HG03432 (cell line): Measurements from ENCODE around the gene PTCH2.
"Not testable (repeated sequence)": the region's sequence is repeated elsewhere in the genome, so short reads cannot be mapped to it uniquely, and the experiment has no call there.

Experiments used
- ATAC-seq: cut with Tn5 transposase; IDR thresholded peaks from one replicate; pipeline ENCODE4 v1.9.1; 2021; ENCODE audit warnings: mild to moderate bottlenecking, moderate library complexity; ENCODE audit not compliant: unreplicated experiment

PTCH2 gene

GRCh38 chr1:44803312-44804095 is 39.5 kb downstream of the PTCH2 start:
- no peak for ATAC-seq

GRCh38 chr1:44803062-44803311 is 40.1 kb downstream of the PTCH2 start:
- ATAC-seq, result no peak

GRCh38 chr1:44802306-44803061 is 40.6 kb downstream of the PTCH2 start:
- no peak for ATAC-seq

- ATAC-seq, result no peak
These were observed 41.4 kb downstream of the PTCH2 start for GRCh38 chr1:44801491-44802305.

GRCh38 chr1:44799770-44800584 is 43.1 kb downstream of the PTCH2 start, which contains the start of gene PLK3:
PLK3 (plus strand) TSS chr1:44800377; CDS start chr1:44800464, 87 bp downstream.
- ATAC-seq, result peak; percentile 86

GRCh38 chr1:44798481-44799365 is 44.3 kb downstream of the PTCH2 start:
- ATAC-seq, result no peak

- not testable (repeated sequence) for ATAC-seq
These were observed 45.2 kb downstream of the PTCH2 start for GRCh38 chr1:44797886-44798285.

- no peak for ATAC-seq
These were observed 50.1 kb downstream of the PTCH2 start for GRCh38 chr1:44792736-44793502.

- no peak for ATAC-seq
These were observed 51.9 kb downstream of the PTCH2 start for GRCh38 chr1:44790968-44791801.

GRCh38 chr1:44788120-44788860 is 54.8 kb downstream of the PTCH2 start, which contains the start of gene BEST4:
BEST4 (minus strand) TSS chr1:44788170; CDS start chr1:44787705, 465 bp downstream.
- no peak for ATAC-seq

GRCh38 chr1:44787506-44787905 is 55.5 kb downstream of the PTCH2 start:
- ATAC-seq, result no peak

- ATAC-seq, result no peak
These were observed 56.1 kb downstream of the PTCH2 start for GRCh38 chr1:44786841-44787426.

- ATAC-seq, result peak; percentile 53
These were observed 56.8 kb downstream of the PTCH2 start for GRCh38 chr1:44786138-44786840.

GRCh38 chr1:44785501-44786137 is 57.4 kb downstream of the PTCH2 start:
- no peak for ATAC-seq

GRCh38 chr1:44785029-44785380 is 58.0 kb downstream of the PTCH2 start:
- ATAC-seq, result no peak
